ENCODE results near the gene TRMT1L. TPM values are rescaled to one million over a fixed set of nuclear protein-coding genes. Genes with fewer than 3 reads are reported as not detected.

The TRMT1L gene
- total RNA-seq, 4 donors from 2014 or later: 18.3 to 67.7 (median 20.9) TPM

- H3K27me3 ChIP-seq: no peaks in the 10 kb centered on the region
- H3K27ac ChIP-seq: no peak overlapping the region
- TF ChIP-seq POLR2A (IDR thresholded peaks at IDR 0.05) (no peak), EP300 (IDR thresholded peaks at IDR 0.05; ENCODE audit: low read depth) (no peak), POLR2AphosphoS5 (IDR thresholded peaks at IDR 0.05) (no peak), CTCF (IDR thresholded peaks at IDR 0.05) (no peak)
- H3K36me3 ChIP-seq: peaks cover 0 to 72% (median 9%) of the 10 kb centered on the region in 4 donors
- no peak for DNase-seq
- no peaks in the 10 kb centered on the region for H3K9me3 ChIP-seq
- in situ Hi-C loops (cut with MboI; ENCODE audit: low pct_ligation_motif_present in 1 of 4, low pct_unique_long_range_greater_than_20kb in 1 of 4, low sequenced_read_pairs in 3 of 4) (loop anchor here in 1 of 4 donors (25.0 kb wide), 1 partner anchor 1193 kb away; no protein-coding TSS in a partner anchor), intact Hi-C loops (cut with DNase I; ENCODE audit: low total_unique reads) (no loop called here)
- H3K4me3 ChIP-seq: no peak overlapping the region
- H3K4me1 ChIP-seq: no peaks in the 10 kb centered on the region
Measured at GRCh38 chr1:185144233-185144632, 12.5 kb downstream of the TRMT1L start.

GRCh38 chr1:185139246-185139645, 17.5 kb downstream of the TRMT1L start:
- no peaks in the 10 kb centered on the region for H3K4me1 ChIP-seq
- no peaks in the 10 kb centered on the region for H3K27me3 ChIP-seq
- H3K27ac ChIP-seq: no peak overlapping the region
- 100% methylated on average over 4 of the region's 4 CpGs for whole genome bisulfite sequencing, 2 donors (ENCODE audit: low coverage in 1 of 2)
- peaks cover 0 to 72% (median 10%) of the 10 kb centered on the region in 4 donors for H3K36me3 ChIP-seq
- H3K9me3 ChIP-seq: no peaks in the 10 kb centered on the region
- TF ChIP-seq POLR2A (IDR thresholded peaks at IDR 0.05): no peak
- no peak for TF ChIP-seq EP300 (IDR thresholded peaks at IDR 0.05; ENCODE audit: low read depth)
- TF ChIP-seq POLR2AphosphoS5 (IDR thresholded peaks at IDR 0.05): no peak
- no peak for TF ChIP-seq CTCF (IDR thresholded peaks at IDR 0.05)
- no peak overlapping the region for H3K4me3 ChIP-seq
- no peak for DNase-seq
- intact Hi-C loops (cut with DNase I; ENCODE audit: low total_unique reads): no loop called here
- in situ Hi-C loops (cut with MboI; ENCODE audit: low pct_ligation_motif_present in 1 of 4, low pct_unique_long_range_greater_than_20kb in 1 of 4, low sequenced_read_pairs in 3 of 4): loop anchor here in 1 of 4 donors (25.0 kb wide), 1 partner anchor 1198 kb away; no protein-coding TSS in a partner anchor

DNA sequence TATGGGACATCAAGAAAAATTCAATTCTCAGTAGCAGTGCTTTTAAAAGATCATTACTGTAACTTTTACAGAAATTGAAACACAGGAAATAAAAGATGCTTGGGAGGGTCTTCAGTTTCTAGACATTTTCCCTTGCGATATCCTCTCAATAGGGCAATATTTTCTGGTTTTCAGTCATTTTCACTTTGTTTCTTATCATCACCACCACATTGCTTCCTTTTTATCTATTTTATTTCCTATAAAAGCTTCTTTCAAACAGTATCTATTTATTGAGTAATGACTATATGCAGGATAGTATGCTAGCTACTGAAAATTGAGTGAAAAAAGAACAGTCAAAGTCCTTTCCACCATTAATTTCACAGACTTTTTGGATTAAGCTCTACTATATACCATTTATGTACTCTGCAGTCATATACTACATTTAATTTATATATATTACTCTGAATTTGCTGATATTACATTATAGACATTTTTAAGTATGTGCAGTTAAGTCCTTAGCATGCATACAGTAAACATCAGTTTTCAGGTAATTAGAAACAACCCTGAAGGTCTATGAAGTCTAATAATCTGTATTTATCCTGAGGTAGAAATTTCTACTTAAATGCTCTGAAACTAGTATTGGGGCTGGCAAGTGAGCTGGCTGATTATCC, 18.7 kb downstream of the TRMT1L start:
- Histone ChIP-seq H3K4me1 (no peaks in the 10 kb centered on the region), H3K27ac (no peak overlapping the region), H3K9me3 (no peaks in the 10 kb centered on the region), H3K36me3 (peaks cover 0 to 73% (median 10%) of the 10 kb centered on the region in 4 donors), H3K4me3 (no peak overlapping the region), H3K27me3 (no peaks in the 10 kb centered on the region)
- in situ Hi-C loops (cut with MboI; ENCODE audit: low pct_ligation_motif_present in 1 of 4, low pct_unique_long_range_greater_than_20kb in 1 of 4, low sequenced_read_pairs in 3 of 4): loop anchor here in 1 of 4 donors (25.0 kb wide), 1 partner anchor 1199 kb away; no protein-coding TSS in a partner anchor
- 100% methylated on average over 1 of the region's 1 CpG for WGBS, 2 donors (ENCODE audit: low coverage in 1 of 2)
- no peak for DNase-seq
- no peak for TF ChIP-seq POLR2AphosphoS5 (IDR thresholded peaks at IDR 0.05)
- TF ChIP-seq CTCF (IDR thresholded peaks at IDR 0.05): no peak
- TF ChIP-seq EP300 (IDR thresholded peaks at IDR 0.05; ENCODE audit: low read depth): no peak
- no peak for TF ChIP-seq POLR2A (IDR thresholded peaks at IDR 0.05)
- intact Hi-C loops (cut with DNase I; ENCODE audit: low total_unique reads): no loop called here

DNA sequence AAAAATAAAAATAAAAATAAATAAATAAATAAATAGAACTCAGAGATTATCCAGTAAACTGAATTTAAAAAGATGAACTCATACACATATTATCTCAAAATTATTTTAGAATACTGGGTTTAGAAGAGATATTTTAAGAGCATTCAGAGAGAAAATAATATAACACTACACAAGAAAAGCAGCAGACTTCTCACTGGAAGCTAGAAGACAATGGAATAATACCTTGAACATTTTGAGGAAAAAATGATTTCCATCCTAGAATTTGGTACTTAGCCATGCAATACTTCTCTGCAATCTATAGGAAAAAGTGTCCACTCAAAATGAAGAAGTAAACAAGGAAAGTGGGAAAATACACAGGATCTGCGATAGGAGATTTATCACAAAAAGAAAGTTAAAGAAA, 24.2 kb downstream of the TRMT1L start:
- H3K9me3 ChIP-seq: peaks cover 4 to 6% of the 10 kb centered on the region in 2 donors
- H3K27me3 ChIP-seq: no peaks in the 10 kb centered on the region
- WGBS, 2 donors (ENCODE audit: low coverage in 1 of 2): 94 to 100% methylated on average over 1 of the region's 1 CpG
- H3K27ac ChIP-seq: no peak overlapping the region
- in situ Hi-C loops (cut with MboI; ENCODE audit: low pct_ligation_motif_present in 1 of 4, low pct_unique_long_range_greater_than_20kb in 1 of 4, low sequenced_read_pairs in 3 of 4): loop anchor here in 1 of 4 donors (25.0 kb wide), 1 partner anchor 1205 kb away; no protein-coding TSS in a partner anchor
- no peak overlapping the region for H3K4me3 ChIP-seq
- DNase-seq: no peak
- TF ChIP-seq POLR2AphosphoS5 (IDR thresholded peaks at IDR 0.05) (no peak), CTCF (IDR thresholded peaks at IDR 0.05) (no peak), POLR2A (IDR thresholded peaks at IDR 0.05) (no peak), EP300 (IDR thresholded peaks at IDR 0.05; ENCODE audit: low read depth) (no peak)
- intact Hi-C loops (cut with DNase I; ENCODE audit: low total_unique reads): no loop called here
- peaks cover 0 to 55% (median 19%) of the 10 kb centered on the region in 4 donors for H3K36me3 ChIP-seq
- H3K4me1 ChIP-seq: no peaks in the 10 kb centered on the region
